GM23338 (cell line): ENCODE measurements around the gene EFTUD2. TPM values are rescaled to one million over a fixed set of nuclear protein-coding genes. Genes with fewer than 3 reads are reported as not detected.

ENCODE experiments used
- ATAC-seq: fragments of 200-7000 bp; cut with Tn5 transposase; 3 replicates; pipeline ENCODE4 v1.9.1; 2020
- DNase-seq: peaks from one replicate; pipeline ENCODE4 v3.0.0-alpha.2; 2015; ENCODE audit warnings: low spot score
- H2AFZ ChIP-seq: fragments of 200-600 bp; sonication (generic); 2 replicates; pipeline ENCODE4 v1.8.0; 2016; ENCODE audit warnings: antibody characterized with exemption, mild to moderate bottlenecking, moderate library complexity
- H3F3A ChIP-seq: fragments of 200-600 bp; sonication (generic); replicated peaks from 2 replicates; pipeline ENCODE4 v1.8.0; 2017; ENCODE audit warnings: antibody characterized with exemption, mixed run types, low read depth
- H3K27ac ChIP-seq: fragments of 200-600 bp; sonication (generic); 2 replicates; pipeline ENCODE4 v1.6.1; 2016; ENCODE audit warnings: low read depth
- H3K27me3 ChIP-seq: fragments of 200-600 bp; sonication (generic); 2 replicates; pipeline ENCODE4 v1.8.0; 2016; ENCODE audit warnings: mild to moderate bottlenecking, mixed run types, moderate library complexity; ENCODE audit not compliant: insufficient read depth
- H3K36me3 ChIP-seq: fragments of 200-600 bp; sonication (generic); 2 replicates; pipeline ENCODE4 v1.8.0; 2016; ENCODE audit warnings: mild to moderate bottlenecking; ENCODE audit not compliant: insufficient read depth
- H3K4me1 ChIP-seq: fragments of 200-600 bp; sonication (generic); 2 replicates; pipeline ENCODE4 v1.8.0; 2016; ENCODE audit warnings: mild to moderate bottlenecking, moderate library complexity; ENCODE audit not compliant: insufficient read depth
- H3K4me2 ChIP-seq: fragments of 200-600 bp; sonication (generic); 2 replicates; pipeline ENCODE4 v1.7.1; 2017; ENCODE audit warnings: mixed run types
- H3K4me3 ChIP-seq: fragments of 200-600 bp; sonication (generic); 2 replicates; pipeline ENCODE4 v1.6.1; 2016; ENCODE audit warnings: mixed run types
- H3K79me2 ChIP-seq: fragments of 200-600 bp; sonication (generic); replicated peaks from 2 replicates; pipeline ENCODE4 v1.8.0; 2017; ENCODE audit warnings: mild to moderate bottlenecking; ENCODE audit not compliant: insufficient read depth
- H3K9me2 ChIP-seq: fragments of 200-600 bp; sonication (generic); 2 replicates; pipeline ENCODE4 v1.8.0; 2017; ENCODE audit not compliant: insufficient read depth
- H4K20me1 ChIP-seq: fragments of 200-600 bp; sonication (generic); replicated peaks from 2 replicates; pipeline ENCODE4 v1.8.0; 2017; ENCODE audit warnings: mild to moderate bottlenecking; ENCODE audit not compliant: insufficient read depth
- H3K27ac Mint-ChIP-seq: 2 replicates; pipeline ENCODE4 v1.8.0; 2020; ENCODE audit warnings: inconsistent platforms, mild to moderate bottlenecking, moderate library complexity, mixed read lengths
- H3K27me3 Mint-ChIP-seq: 3 replicates; pipeline ENCODE4 v1.8.0; 2022; ENCODE audit warnings: low read depth, mild to moderate bottlenecking, moderate library complexity, mixed read lengths, inconsistent platforms; ENCODE audit not compliant: insufficient read depth, poor library complexity
- H3K36me3 Mint-ChIP-seq: 3 replicates; pipeline ENCODE4 v1.8.0; 2021; ENCODE audit warnings: low read depth, mild to moderate bottlenecking, inconsistent platforms, moderate library complexity, mixed read lengths
- H3K4me1 Mint-ChIP-seq: 3 replicates; pipeline ENCODE4 v1.8.0; 2020; ENCODE audit warnings: mild to moderate bottlenecking, inconsistent platforms, mixed read lengths
- H3K4me3 Mint-ChIP-seq: 3 replicates; pipeline ENCODE4 v1.8.0; 2021; ENCODE audit warnings: moderate library complexity, mild to moderate bottlenecking, inconsistent platforms, mixed read lengths
- H3K9me3 Mint-ChIP-seq: 3 replicates; pipeline ENCODE4 v1.8.0; 2020; ENCODE audit warnings: moderate library complexity, mild to moderate bottlenecking, inconsistent platforms, mixed read lengths
- CREB1 ChIP-seq: fragments of 250-450 bp; sonication (Bioruptor Pico); IDR thresholded peaks from 2 replicates; pipeline ENCODE4 v1.5.0; 2020; ENCODE audit warnings: low read depth, mild to moderate bottlenecking, moderate library complexity
- EZH2 ChIP-seq: fragments of 200-600 bp; sonication (generic); IDR thresholded peaks from one replicate; pipeline ENCODE4 v1.8.0; 2017; ENCODE audit warnings: antibody characterized with exemption, mild to moderate bottlenecking, low read depth; ENCODE audit not compliant: unreplicated experiment
- EZH2phosphoT487 ChIP-seq: fragments of 200-600 bp; sonication (generic); IDR thresholded peaks from one replicate; pipeline ENCODE4 v1.8.1; 2018; ENCODE audit warnings: antibody characterized with exemption; ENCODE audit not compliant: unreplicated experiment
- JUNB ChIP-seq: IDR thresholded peaks from one replicate; pipeline ENCODE4 v1.6.1; 2016; ENCODE audit warnings: antibody characterized with exemption; ENCODE audit not compliant: unreplicated experiment
- NANOG ChIP-seq: IDR thresholded peaks from 2 replicates; pipeline ENCODE4 v1.6.1; 2016; ENCODE audit warnings: antibody characterized with exemption, borderline replicate concordance
- POLR2AphosphoS5 ChIP-seq: IDR thresholded peaks from 2 replicates; pipeline ENCODE4 v1.6.1; 2016; ENCODE audit warnings: antibody characterized with exemption, low read depth
- STAT1 ChIP-seq: IDR thresholded peaks from one replicate; pipeline ENCODE4 v1.6.1; 2016; ENCODE audit warnings: antibody characterized with exemption; ENCODE audit not compliant: unreplicated experiment
- ZNF114 ChIP-seq: fragments of 250-450 bp; sonication (Bioruptor Pico); IDR thresholded peaks from 2 replicates; pipeline ENCODE4 v1.5.0; 2020; ENCODE audit warnings: mild to moderate bottlenecking, moderate library complexity
- ZNF331 ChIP-seq: fragments of 250-450 bp; sonication (Bioruptor Pico); IDR thresholded peaks from 2 replicates; pipeline ENCODE4 v1.5.0; 2020; ENCODE audit warnings: low read depth, mild to moderate bottlenecking, moderate library complexity
- polyA plus RNA-seq: library from polyadenylated mRNA; unstranded; fragments of >200 nt; fragmentation: Nextera tagmentation; extraction: Ambion mirVana; gene quantifications from 2 replicates; pipeline ENCODE4 v1.2.1, GENCODE V29; 2016
- total RNA-seq: library from RNA; depleted of rRNA; stranded (reverse); fragments of >200 nt; shearing (Covaris generic); gene quantifications from 2 replicates; pipeline ENCODE4 v1.2.3, GENCODE V29; 2014
- TF ChIP-seq, protein P1 (sequence below), 2 experiments: fragments of 200-600 bp in 1 of 2; sonication (generic) in 1 of 2; conservative IDR thresholded peaks; 2 replicates each; pipeline versions ENCODE4 v1.5.1 to v1.6.1; 2016 to 2017; ENCODE audit warnings: antibody characterized with exemption in 2 of 2, low read depth in 2 of 2, mild to moderate bottlenecking in 2 of 2, moderate library complexity in 1 of 2
- TF ChIP-seq, protein P2 (sequence below): IDR thresholded peaks from 2 replicates; pipeline ENCODE4 v1.6.1; 2016; ENCODE audit warnings: antibody characterized with exemption
- TF ChIP-seq, protein P3 (sequence below): fragments of 250-450 bp; sonication (Bioruptor Pico); IDR thresholded peaks from 2 replicates; pipeline ENCODE4 v1.5.0; 2020; ENCODE audit warnings: mild to moderate bottlenecking, moderate library complexity
- TF ChIP-seq, protein P4 (sequence below): IDR thresholded peaks from one replicate; pipeline ENCODE4 v1.6.1; 2018; ENCODE audit warnings: antibody characterized with exemption; ENCODE audit not compliant: unreplicated experiment

The EFTUD2 gene
- total and polyA plus RNA-seq, 2 experiments from 2014 or later, result 61.6 to 196 TPM

DNA sequence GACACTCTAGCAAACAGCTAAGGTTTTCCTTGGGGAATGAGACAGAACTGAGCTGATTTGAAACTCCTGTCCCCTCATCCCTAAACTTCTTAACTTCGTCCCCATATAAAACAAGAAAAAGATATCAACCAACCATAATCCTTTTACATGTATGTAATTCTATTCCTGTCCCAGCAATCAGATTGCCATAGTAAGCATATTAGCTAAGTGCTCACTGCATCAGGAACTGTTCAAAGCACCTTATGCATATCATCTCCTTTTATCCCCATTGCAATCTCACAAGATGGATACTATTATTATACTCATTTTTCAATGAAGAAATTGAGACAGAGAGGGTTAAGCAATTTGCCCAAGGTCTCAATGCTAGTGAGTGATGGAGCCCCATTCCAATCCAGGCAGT is 41.5 kb upstream of the EFTUD2 start:
- Mint-ChIP-seq H3K4me1 (peaks cover 14% of the 10 kb centered on the region), H3K27ac (peak overlapping the region; percentile 26; the same call in 1 of the 2 replicates), H3K36me3 (peaks cover 63% of the 10 kb centered on the region), H3K9me3 (no peaks in the 10 kb centered on the region), H3K27me3 (peaks cover 3% of the 10 kb centered on the region), H3K4me3 (no peak overlapping the region)
- Histone ChIP-seq H3K36me3 (peaks cover 20% of the 10 kb centered on the region), H3K4me1 (peaks cover 5% of the 10 kb centered on the region), H4K20me1 (peaks cover 49% of the 10 kb centered on the region), H3K9me2 (no peaks in the 10 kb centered on the region), H3F3A (no peaks in the 10 kb centered on the region; the same call in 1 of the 2 replicates), H3K79me2 (peaks cover 84% of the 10 kb centered on the region), H3K4me2 (peak overlapping the region; percentile 33; the same call in 1 of the 2 replicates), H3K27ac (peak overlapping the region; percentile 65; the same call in 1 of the 2 replicates), H3K4me3 (no peak overlapping the region), H2AFZ (no peak overlapping the region), H3K27me3 (no peaks in the 10 kb centered on the region)
- DNase-seq (no peak), ATAC-seq (no peak)
- TF ChIP-seq STAT1 (no peak), ZNF331 (CRISPR knock-in tag) (no peak), JUNB (no peak), ZNF114 (CRISPR knock-in tag) (no peak), EZH2phosphoT487 (no peak), CREB1 (CRISPR knock-in tag) (no peak), EZH2 (no peak), NANOG (no peak), POLR2AphosphoS5 (no peak)
- TF ChIP-seq, protein P1, sequence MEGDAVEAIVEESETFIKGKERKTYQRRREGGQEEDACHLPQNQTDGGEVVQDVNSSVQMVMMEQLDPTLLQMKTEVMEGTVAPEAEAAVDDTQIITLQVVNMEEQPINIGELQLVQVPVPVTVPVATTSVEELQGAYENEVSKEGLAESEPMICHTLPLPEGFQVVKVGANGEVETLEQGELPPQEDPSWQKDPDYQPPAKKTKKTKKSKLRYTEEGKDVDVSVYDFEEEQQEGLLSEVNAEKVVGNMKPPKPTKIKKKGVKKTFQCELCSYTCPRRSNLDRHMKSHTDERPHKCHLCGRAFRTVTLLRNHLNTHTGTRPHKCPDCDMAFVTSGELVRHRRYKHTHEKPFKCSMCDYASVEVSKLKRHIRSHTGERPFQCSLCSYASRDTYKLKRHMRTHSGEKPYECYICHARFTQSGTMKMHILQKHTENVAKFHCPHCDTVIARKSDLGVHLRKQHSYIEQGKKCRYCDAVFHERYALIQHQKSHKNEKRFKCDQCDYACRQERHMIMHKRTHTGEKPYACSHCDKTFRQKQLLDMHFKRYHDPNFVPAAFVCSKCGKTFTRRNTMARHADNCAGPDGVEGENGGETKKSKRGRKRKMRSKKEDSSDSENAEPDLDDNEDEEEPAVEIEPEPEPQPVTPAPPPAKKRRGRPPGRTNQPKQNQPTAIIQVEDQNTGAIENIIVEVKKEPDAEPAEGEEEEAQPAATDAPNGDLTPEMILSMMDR (conservative IDR thresholded peaks at IDR 0.05; ENCODE audit: low read depth in 2 of 2), result no peak
- TF ChIP-seq, protein P2, sequence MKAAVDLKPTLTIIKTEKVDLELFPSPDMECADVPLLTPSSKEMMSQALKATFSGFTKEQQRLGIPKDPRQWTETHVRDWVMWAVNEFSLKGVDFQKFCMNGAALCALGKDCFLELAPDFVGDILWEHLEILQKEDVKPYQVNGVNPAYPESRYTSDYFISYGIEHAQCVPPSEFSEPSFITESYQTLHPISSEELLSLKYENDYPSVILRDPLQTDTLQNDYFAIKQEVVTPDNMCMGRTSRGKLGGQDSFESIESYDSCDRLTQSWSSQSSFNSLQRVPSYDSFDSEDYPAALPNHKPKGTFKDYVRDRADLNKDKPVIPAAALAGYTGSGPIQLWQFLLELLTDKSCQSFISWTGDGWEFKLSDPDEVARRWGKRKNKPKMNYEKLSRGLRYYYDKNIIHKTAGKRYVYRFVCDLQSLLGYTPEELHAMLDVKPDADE, result no peak
- TF ChIP-seq, protein P3, sequence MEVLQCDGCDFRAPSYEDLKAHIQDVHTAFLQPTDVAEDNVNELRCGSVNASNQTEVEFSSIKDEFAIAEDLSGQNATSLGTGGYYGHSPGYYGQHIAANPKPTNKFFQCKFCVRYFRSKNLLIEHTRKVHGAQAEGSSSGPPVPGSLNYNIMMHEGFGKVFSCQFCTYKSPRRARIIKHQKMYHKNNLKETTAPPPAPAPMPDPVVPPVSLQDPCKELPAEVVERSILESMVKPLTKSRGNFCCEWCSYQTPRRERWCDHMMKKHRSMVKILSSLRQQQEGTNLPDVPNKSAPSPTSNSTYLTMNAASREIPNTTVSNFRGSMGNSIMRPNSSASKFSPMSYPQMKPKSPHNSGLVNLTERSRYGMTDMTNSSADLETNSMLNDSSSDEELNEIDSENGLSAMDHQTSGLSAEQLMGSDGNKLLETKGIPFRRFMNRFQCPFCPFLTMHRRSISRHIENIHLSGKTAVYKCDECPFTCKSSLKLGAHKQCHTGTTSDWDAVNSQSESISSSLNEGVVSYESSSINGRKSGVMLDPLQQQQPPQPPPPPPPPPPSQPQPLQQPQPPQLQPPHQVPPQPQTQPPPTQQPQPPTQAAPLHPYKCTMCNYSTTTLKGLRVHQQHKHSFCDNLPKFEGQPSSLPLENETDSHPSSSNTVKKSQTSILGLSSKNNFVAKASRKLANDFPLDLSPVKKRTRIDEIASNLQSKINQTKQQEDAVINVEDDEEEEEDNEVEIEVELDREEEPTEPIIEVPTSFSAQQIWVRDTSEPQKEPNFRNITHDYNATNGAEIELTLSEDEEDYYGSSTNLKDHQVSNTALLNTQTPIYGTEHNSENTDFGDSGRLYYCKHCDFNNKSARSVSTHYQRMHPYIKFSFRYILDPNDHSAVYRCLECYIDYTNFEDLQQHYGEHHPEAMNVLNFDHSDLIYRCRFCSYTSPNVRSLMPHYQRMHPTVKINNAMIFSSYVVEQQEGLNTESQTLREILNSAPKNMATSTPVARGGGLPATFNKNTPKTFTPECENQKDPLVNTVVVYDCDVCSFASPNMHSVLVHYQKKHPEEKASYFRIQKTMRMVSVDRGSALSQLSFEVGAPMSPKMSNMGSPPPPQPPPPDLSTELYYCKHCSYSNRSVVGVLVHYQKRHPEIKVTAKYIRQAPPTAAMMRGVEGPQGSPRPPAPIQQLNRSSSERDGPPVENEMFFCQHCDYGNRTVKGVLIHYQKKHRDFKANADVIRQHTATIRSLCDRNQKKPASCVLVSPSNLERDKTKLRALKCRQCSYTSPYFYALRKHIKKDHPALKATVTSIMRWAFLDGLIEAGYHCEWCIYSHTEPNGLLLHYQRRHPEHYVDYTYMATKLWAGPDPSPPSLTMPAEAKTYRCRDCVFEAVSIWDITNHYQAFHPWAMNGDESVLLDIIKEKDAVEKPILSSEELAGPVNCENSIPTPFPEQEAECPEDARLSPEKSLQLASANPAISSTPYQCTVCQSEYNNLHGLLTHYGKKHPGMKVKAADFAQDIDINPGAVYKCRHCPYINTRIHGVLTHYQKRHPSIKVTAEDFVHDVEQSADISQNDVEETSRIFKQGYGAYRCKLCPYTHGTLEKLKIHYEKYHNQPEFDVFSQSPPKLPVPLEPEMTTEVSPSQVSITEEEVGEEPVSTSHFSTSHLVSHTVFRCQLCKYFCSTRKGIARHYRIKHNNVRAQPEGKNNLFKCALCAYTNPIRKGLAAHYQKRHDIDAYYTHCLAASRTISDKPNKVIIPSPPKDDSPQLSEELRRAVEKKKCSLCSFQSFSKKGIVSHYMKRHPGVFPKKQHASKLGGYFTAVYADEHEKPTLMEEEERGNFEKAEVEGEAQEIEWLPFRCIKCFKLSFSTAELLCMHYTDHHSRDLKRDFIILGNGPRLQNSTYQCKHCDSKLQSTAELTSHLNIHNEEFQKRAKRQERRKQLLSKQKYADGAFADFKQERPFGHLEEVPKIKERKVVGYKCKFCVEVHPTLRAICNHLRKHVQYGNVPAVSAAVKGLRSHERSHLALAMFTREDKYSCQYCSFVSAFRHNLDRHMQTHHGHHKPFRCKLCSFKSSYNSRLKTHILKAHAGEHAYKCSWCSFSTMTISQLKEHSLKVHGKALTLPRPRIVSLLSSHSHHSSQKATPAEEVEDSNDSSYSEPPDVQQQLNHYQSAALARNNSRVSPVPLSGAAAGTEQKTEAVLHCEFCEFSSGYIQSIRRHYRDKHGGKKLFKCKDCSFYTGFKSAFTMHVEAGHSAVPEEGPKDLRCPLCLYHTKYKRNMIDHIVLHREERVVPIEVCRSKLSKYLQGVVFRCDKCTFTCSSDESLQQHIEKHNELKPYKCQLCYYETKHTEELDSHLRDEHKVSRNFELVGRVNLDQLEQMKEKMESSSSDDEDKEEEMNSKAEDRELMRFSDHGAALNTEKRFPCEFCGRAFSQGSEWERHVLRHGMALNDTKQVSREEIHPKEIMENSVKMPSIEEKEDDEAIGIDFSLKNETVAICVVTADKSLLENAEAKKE (CRISPR knock-in tag), result no peak
- TF ChIP-seq, protein P4, sequence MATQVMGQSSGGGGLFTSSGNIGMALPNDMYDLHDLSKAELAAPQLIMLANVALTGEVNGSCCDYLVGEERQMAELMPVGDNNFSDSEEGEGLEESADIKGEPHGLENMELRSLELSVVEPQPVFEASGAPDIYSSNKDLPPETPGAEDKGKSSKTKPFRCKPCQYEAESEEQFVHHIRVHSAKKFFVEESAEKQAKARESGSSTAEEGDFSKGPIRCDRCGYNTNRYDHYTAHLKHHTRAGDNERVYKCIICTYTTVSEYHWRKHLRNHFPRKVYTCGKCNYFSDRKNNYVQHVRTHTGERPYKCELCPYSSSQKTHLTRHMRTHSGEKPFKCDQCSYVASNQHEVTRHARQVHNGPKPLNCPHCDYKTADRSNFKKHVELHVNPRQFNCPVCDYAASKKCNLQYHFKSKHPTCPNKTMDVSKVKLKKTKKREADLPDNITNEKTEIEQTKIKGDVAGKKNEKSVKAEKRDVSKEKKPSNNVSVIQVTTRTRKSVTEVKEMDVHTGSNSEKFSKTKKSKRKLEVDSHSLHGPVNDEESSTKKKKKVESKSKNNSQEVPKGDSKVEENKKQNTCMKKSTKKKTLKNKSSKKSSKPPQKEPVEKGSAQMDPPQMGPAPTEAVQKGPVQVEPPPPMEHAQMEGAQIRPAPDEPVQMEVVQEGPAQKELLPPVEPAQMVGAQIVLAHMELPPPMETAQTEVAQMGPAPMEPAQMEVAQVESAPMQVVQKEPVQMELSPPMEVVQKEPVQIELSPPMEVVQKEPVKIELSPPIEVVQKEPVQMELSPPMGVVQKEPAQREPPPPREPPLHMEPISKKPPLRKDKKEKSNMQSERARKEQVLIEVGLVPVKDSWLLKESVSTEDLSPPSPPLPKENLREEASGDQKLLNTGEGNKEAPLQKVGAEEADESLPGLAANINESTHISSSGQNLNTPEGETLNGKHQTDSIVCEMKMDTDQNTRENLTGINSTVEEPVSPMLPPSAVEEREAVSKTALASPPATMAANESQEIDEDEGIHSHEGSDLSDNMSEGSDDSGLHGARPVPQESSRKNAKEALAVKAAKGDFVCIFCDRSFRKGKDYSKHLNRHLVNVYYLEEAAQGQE, result no peak
